ENCODE measurements around the gene PRKAR1B. TPM values are rescaled to one million over a fixed set of nuclear protein-coding genes. Genes with fewer than 3 reads are reported as not detected.

The PRKAR1B gene
- total RNA-seq, 4 donors from 2014 or later = 7.3 to 15.6 (median 12.3) TPM

DNA sequence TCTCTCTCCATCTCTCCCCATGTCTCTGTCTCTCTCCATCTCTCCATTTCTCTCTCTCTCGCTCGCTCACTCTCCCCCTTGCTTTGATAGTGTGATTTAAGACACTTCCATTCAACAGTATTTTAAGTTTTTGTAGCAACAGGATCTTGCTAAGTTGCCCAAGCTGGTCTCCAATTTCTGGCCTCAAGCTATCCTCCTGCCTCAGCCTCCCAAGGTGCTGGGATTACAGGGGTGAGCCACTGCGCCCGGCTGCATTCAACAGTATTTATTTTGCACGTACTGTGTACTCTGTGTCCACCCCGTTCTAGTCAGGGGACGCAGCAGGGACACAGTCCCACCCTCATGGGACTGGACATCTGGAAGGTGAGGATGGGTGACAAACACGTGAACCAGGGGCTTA lies 193.0 kb downstream of the PRKAR1B start:
- Histone ChIP-seq H3K4me3 (replicated peaks in 1 of 3) (no peak overlapping the region), H3K27me3 (no peaks in the 10 kb centered on the region), H3K27ac (no peak overlapping the region), H3K4me1 (peaks cover 0 to 8% of the 10 kb centered on the region in 2 donors), H3K36me3 (no peaks in the 10 kb centered on the region), H3K9me3 (no peaks in the 10 kb centered on the region)
- intact Hi-C loops (cut with DNase I) = no loop called here
- DNase-seq = no peak
- no peak for TF ChIP-seq POLR2A (IDR thresholded peaks at IDR 0.05)
- TF ChIP-seq, protein P1, sequence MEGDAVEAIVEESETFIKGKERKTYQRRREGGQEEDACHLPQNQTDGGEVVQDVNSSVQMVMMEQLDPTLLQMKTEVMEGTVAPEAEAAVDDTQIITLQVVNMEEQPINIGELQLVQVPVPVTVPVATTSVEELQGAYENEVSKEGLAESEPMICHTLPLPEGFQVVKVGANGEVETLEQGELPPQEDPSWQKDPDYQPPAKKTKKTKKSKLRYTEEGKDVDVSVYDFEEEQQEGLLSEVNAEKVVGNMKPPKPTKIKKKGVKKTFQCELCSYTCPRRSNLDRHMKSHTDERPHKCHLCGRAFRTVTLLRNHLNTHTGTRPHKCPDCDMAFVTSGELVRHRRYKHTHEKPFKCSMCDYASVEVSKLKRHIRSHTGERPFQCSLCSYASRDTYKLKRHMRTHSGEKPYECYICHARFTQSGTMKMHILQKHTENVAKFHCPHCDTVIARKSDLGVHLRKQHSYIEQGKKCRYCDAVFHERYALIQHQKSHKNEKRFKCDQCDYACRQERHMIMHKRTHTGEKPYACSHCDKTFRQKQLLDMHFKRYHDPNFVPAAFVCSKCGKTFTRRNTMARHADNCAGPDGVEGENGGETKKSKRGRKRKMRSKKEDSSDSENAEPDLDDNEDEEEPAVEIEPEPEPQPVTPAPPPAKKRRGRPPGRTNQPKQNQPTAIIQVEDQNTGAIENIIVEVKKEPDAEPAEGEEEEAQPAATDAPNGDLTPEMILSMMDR (IDR thresholded peaks at IDR 0.05) = no peak
- WGBS, 2 donors = 92 to 93% methylated on average over 8 of the region's 8 CpGs

DNA sequence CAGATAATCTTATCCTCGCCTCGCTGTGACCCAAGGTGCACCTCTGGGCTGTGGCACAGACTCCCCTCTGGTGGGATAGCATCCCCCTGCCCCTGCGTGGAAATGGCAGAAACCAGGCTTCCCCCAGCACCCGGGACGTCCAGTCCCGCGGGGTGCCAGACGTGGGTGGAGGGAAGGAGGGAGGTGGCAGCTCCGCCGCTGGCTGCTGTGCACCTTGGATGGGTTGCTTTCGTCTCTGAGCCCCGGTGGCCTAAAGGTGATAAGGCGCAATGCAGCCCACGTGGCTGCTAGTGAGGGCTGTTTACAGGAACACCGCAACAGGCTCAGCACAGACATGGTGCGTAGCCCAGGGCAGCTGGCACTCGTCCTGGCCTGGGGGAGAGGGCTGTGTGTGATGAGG lies 193.8 kb downstream of the PRKAR1B start:
- intact Hi-C loops (cut with DNase I) = no loop called here
- 73 to 81% methylated on average over 15 to 17 of the region's 17 CpGs for WGBS, 2 donors
- TF ChIP-seq, protein P1 (IDR thresholded peaks at IDR 0.05) = no peak
- TF ChIP-seq POLR2A (IDR thresholded peaks at IDR 0.05) = no peak
- Histone ChIP-seq H3K9me3 (no peaks in the 10 kb centered on the region), H3K27me3 (no peaks in the 10 kb centered on the region), H3K36me3 (no peaks in the 10 kb centered on the region), H3K27ac (no peak overlapping the region), H3K4me1 (peaks cover 0 to 5% of the 10 kb centered on the region in 2 donors), H3K4me3 (replicated peaks in 1 of 3) (no peak overlapping the region)
- no peak for DNase-seq

DNA sequence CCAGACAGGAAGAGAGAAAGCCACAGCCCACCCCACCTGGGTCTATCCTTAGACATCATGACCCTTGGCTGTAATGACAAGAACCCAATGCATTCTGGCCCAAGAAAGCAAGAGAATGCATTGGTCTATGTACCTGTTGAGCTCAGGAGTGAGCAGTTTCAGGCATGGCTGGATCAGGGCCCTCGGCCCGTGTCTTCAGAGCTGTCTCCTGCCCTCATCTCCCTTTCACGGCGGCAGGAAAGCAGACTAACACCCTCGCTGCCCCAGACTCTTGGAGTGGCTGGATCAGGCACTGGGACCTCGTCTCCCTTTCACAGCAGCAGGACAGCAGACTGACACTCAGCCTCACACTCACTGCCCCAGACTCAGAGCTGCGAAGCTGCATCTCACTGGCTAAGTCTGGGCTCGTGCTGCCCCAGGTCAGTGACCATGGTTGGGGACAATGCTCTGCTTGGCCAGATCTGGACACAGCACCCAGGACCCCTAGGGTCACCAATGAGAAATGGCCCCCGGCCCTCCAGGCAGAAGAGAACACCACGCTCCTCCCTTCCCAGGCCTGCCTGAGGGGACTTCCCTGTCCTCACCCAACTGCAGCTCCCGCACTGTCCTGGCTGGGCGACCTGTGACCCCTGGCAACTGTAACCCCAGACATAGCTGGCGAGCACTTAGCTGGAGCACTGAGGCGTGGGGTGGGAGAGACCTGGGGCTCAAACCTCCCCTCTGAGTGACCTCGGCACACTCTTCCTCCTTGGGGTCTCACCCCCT lies 194.5 kb downstream of the PRKAR1B start:
- Histone ChIP-seq H3K36me3 (no peaks in the 10 kb centered on the region), H3K27ac (no peak overlapping the region), H3K4me3 (replicated peaks in 1 of 3) (no peak overlapping the region), H3K9me3 (no peaks in the 10 kb centered on the region), H3K4me1 (no peaks in the 10 kb centered on the region), H3K27me3 (no peaks in the 10 kb centered on the region)
- TF ChIP-seq, protein P1 (IDR thresholded peaks at IDR 0.05) = no peak
- no peak for TF ChIP-seq POLR2A (IDR thresholded peaks at IDR 0.05)
- no peak for DNase-seq
- intact Hi-C loops (cut with DNase I) = no loop called here
- 77 to 80% methylated on average over 10 to 12 of the region's 15 CpGs for WGBS, 2 donors

DNA sequence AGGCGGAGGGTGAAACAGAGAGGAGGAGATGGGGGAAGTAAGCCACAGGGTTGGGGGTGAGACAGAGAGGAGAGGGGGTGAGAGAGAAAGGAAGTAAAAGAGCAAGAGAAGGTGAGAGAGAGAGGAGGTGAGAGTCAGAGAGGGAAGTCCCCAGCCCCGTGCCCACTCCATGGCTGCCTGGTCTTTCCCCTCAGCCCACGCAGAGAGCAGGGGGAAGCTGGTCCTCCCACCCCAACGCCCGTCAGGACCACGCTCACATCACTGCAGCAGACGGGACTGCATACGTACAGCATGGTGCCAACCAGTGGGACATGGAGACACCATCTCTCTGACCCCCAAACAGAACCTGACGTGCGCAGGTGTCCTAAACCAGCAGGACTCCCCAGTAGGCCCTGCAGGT lies 195.3 kb downstream of the PRKAR1B start:
- intact Hi-C loops (cut with DNase I) = no loop called here
- H3K4me1 ChIP-seq = no peaks in the 10 kb centered on the region
- no peaks in the 10 kb centered on the region for H3K36me3 ChIP-seq
- no peak for DNase-seq
- 82 to 90% methylated on average over 10 of the region's 10 CpGs for WGBS, 2 donors
- TF ChIP-seq POLR2A (IDR thresholded peaks at IDR 0.05) = no peak
- TF ChIP-seq, protein P1 (IDR thresholded peaks at IDR 0.05) = no peak
- no peak overlapping the region for H3K4me3 ChIP-seq (replicated peaks in 1 of 3)
- no peak overlapping the region for H3K27ac ChIP-seq
- no peaks in the 10 kb centered on the region for H3K27me3 ChIP-seq
- no peaks in the 10 kb centered on the region for H3K9me3 ChIP-seq

DNA sequence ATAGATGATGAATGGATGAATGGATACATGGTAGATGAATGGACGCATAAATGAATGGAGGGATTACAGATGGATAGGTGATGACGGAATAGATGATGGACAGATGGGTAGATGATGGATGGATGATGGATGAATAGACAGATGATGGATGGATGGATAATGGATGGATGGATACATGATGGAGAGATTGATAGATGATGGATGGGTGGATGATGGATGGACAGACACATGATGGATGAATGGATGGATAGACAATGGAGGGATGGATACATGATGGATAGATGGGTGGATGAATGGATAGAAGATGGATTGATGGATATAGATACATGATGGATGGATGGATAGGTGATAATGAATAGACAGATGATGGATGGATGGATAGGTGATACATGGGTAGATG lies 198.6 kb downstream of the PRKAR1B start:
- DNase-seq = no peak
- intact Hi-C loops (cut with DNase I) = loop anchor here (10.0 kb wide), 1 partner anchor 204 kb away; no protein-coding TSS in a partner anchor
- H3K36me3 ChIP-seq = no peaks in the 10 kb centered on the region
- H3K4me1 ChIP-seq = no peaks in the 10 kb centered on the region
- no peaks in the 10 kb centered on the region for H3K9me3 ChIP-seq
- no peaks in the 10 kb centered on the region for H3K27me3 ChIP-seq
- no peak overlapping the region for H3K4me3 ChIP-seq (replicated peaks in 1 of 3)
- no peak overlapping the region for H3K27ac ChIP-seq
- TF ChIP-seq, protein P1 (IDR thresholded peaks at IDR 0.05) = no peak
- TF ChIP-seq POLR2A (IDR thresholded peaks at IDR 0.05) = no peak
- 94 to 95% methylated on average over 2 of the region's 2 CpGs for WGBS, 2 donors

Measured in thyroid gland (tissue), 4 donors.